ENCODE measurements around the gene CD46.

CD46 gene

GRCh38 chr1:207794861-207795260, 43.0 kb downstream of the CD46 start:
- Histone ChIP-seq H3K4me1 (peaks cover 3% of the 10 kb centered on the region; the same call in 1 of the 2 replicates), H3K9me3 (no peaks in the 10 kb centered on the region), H3K4me3 (ENCODE audit: low read depth, low read length) (no peak overlapping the region), H3K27me3 (no peaks in the 10 kb centered on the region), H3K36me3 (peaks cover 12% of the 10 kb centered on the region)
- TF ChIP-seq CTCF (IDR thresholded peaks at IDR 0.05; ENCODE audit: low read depth, low read length) = no peak
- DNase-seq = no peak

- Histone ChIP-seq H3K9me3 (no peaks in the 10 kb centered on the region), H3K27me3 (no peaks in the 10 kb centered on the region), H3K36me3 (peaks cover 12% of the 10 kb centered on the region), H3K4me1 (peaks cover 3% of the 10 kb centered on the region; the same call in 1 of the 2 replicates), H3K4me3 (ENCODE audit: low read depth, low read length) (no peak overlapping the region)
- DNase-seq = peak; percentile 78
- peak; percentile 90 for TF ChIP-seq CTCF (IDR thresholded peaks at IDR 0.05; ENCODE audit: low read depth, low read length)
Observed at GRCh38 chr1:207797229-207797973, 45.5 kb downstream of the CD46 start.

- Histone ChIP-seq H3K27me3 (no peaks in the 10 kb centered on the region), H3K9me3 (no peaks in the 10 kb centered on the region), H3K36me3 (peaks cover 11% of the 10 kb centered on the region), H3K4me3 (ENCODE audit: low read depth, low read length) (no peak overlapping the region), H3K4me1 (no peaks in the 10 kb centered on the region)
- TF ChIP-seq CTCF (IDR thresholded peaks at IDR 0.05; ENCODE audit: low read depth, low read length) = no peak
- no peak for DNase-seq
Observed at GRCh38 chr1:207798847-207799246, 47.0 kb downstream of the CD46 start.

GRCh38 chr1:207799989-207800648, 48.3 kb downstream of the CD46 start:
- TF ChIP-seq CTCF (IDR thresholded peaks at IDR 0.05; ENCODE audit: low read depth, low read length) = no peak
- Histone ChIP-seq H3K27me3 (no peaks in the 10 kb centered on the region), H3K4me3 (ENCODE audit: low read depth, low read length) (no peak overlapping the region), H3K9me3 (no peaks in the 10 kb centered on the region), H3K4me1 (no peaks in the 10 kb centered on the region), H3K36me3 (no peaks in the 10 kb centered on the region; the same call in 1 of the 2 replicates)
- DNase-seq = no peak

- Histone ChIP-seq H3K9me3 (no peaks in the 10 kb centered on the region), H3K36me3 (no peaks in the 10 kb centered on the region; the same call in 1 of the 2 replicates), H3K27me3 (no peaks in the 10 kb centered on the region), H3K4me3 (ENCODE audit: low read depth, low read length) (no peak overlapping the region), H3K4me1 (peaks cover 3% of the 10 kb centered on the region; the same call in 1 of the 2 replicates)
- DNase-seq = no peak
- no peak for TF ChIP-seq CTCF (IDR thresholded peaks at IDR 0.05; ENCODE audit: low read depth, low read length)
Observed at GRCh38 chr1:207801819-207802218, 50.0 kb downstream of the CD46 start.

- peaks cover 3% of the 10 kb centered on the region; the same call in 1 of the 2 replicates for H3K36me3 ChIP-seq
- H3K27me3 ChIP-seq = no peaks in the 10 kb centered on the region
- no peak overlapping the region for H3K4me3 ChIP-seq (ENCODE audit: low read depth, low read length)
- H3K9me3 ChIP-seq = no peaks in the 10 kb centered on the region
- peaks cover 3% of the 10 kb centered on the region; the same call in 1 of the 2 replicates for H3K4me1 ChIP-seq
- no peak for DNase-seq
- TF ChIP-seq CTCF (IDR thresholded peaks at IDR 0.05; ENCODE audit: low read depth, low read length) = no peak
Observed at GRCh38 chr1:207803678-207804077, 51.8 kb downstream of the CD46 start.
